ENCODE results near the gene CACNA2D3.

CACNA2D3 gene

GRCh38 chr3:54874816-54875556 lies 752.6 kb downstream of the CACNA2D3 start:
- in situ Hi-C loops (cut with HindIII; ENCODE audit: low pct_unique_long_range_greater_than_20kb, low sequenced_read_pairs): no loop called here
- DNase-seq (ENCODE audit: low read depth in 1 of 2, low spot score in 1 of 2): no peak
- no peak for TF ChIP-seq JUND (IDR thresholded peaks at IDR 0.05; ENCODE audit: low read depth)

- no peak for DNase-seq (ENCODE audit: low read depth in 1 of 2, low spot score in 1 of 2)
- no peak for TF ChIP-seq JUND (IDR thresholded peaks at IDR 0.05; ENCODE audit: low read depth)
- in situ Hi-C loops (cut with HindIII; ENCODE audit: low pct_unique_long_range_greater_than_20kb, low sequenced_read_pairs): no loop called here
These were observed 753.4 kb downstream of the CACNA2D3 start for GRCh38 chr3:54875596-54876268.

- in situ Hi-C loops (cut with HindIII; ENCODE audit: low pct_unique_long_range_greater_than_20kb, low sequenced_read_pairs): no loop called here
- no peak for DNase-seq (ENCODE audit: low read depth in 1 of 2, low spot score in 1 of 2)
- no peak for TF ChIP-seq JUND (IDR thresholded peaks at IDR 0.05; ENCODE audit: low read depth)
These were observed 754.3 kb downstream of the CACNA2D3 start for GRCh38 chr3:54876694-54877093.

GRCh38 chr3:54877730-54878129 lies 755.4 kb downstream of the CACNA2D3 start:
- no peak for TF ChIP-seq JUND (IDR thresholded peaks at IDR 0.05; ENCODE audit: low read depth)
- in situ Hi-C loops (cut with HindIII; ENCODE audit: low pct_unique_long_range_greater_than_20kb, low sequenced_read_pairs): no loop called here
- DNase-seq (ENCODE audit: low read depth in 1 of 2, low spot score in 1 of 2): no peak

GRCh38 chr3:54878145-54878544 lies 755.8 kb downstream of the CACNA2D3 start:
- in situ Hi-C loops (cut with HindIII; ENCODE audit: low pct_unique_long_range_greater_than_20kb, low sequenced_read_pairs): no loop called here

GRCh38 chr3:54882129-54882833 lies 759.9 kb downstream of the CACNA2D3 start:
- no peak for DNase-seq (ENCODE audit: low read depth in 1 of 2, low spot score in 1 of 2)
- no peak for TF ChIP-seq JUND (IDR thresholded peaks at IDR 0.05; ENCODE audit: low read depth)

More at GRCh38 chr3:54878145-54878544, 755.8 kb downstream of the CACNA2D3 start:
- no peak for TF ChIP-seq JUND (IDR thresholded peaks at IDR 0.05; ENCODE audit: low read depth)
- DNase-seq (ENCODE audit: low read depth in 1 of 2, low spot score in 1 of 2): no peak

GRCh38 chr3:54888162-54888561 lies 765.8 kb downstream of the CACNA2D3 start:
- in situ Hi-C loops (cut with HindIII; ENCODE audit: low pct_unique_long_range_greater_than_20kb, low sequenced_read_pairs): no loop called here
- DNase-seq (ENCODE audit: low read depth in 1 of 2, low spot score in 1 of 2): no peak
- no peak for TF ChIP-seq JUND (IDR thresholded peaks at IDR 0.05; ENCODE audit: low read depth)

More at GRCh38 chr3:54882129-54882833, 759.9 kb downstream of the CACNA2D3 start:
- in situ Hi-C loops (cut with HindIII; ENCODE audit: low pct_unique_long_range_greater_than_20kb, low sequenced_read_pairs): no loop called here

GRCh38 chr3:54888873-54889272 lies 766.5 kb downstream of the CACNA2D3 start:
- DNase-seq (ENCODE audit: low read depth in 1 of 2, low spot score in 1 of 2): no peak
- in situ Hi-C loops (cut with HindIII; ENCODE audit: low pct_unique_long_range_greater_than_20kb, low sequenced_read_pairs): no loop called here
- TF ChIP-seq JUND (IDR thresholded peaks at IDR 0.05; ENCODE audit: low read depth): no peak

- no peak for DNase-seq (ENCODE audit: low read depth in 1 of 2, low spot score in 1 of 2)
- no peak for TF ChIP-seq JUND (IDR thresholded peaks at IDR 0.05; ENCODE audit: low read depth)
- in situ Hi-C loops (cut with HindIII; ENCODE audit: low pct_unique_long_range_greater_than_20kb, low sequenced_read_pairs): no loop called here
These were observed 767.4 kb downstream of the CACNA2D3 start for GRCh38 chr3:54889731-54890130.

- DNase-seq (ENCODE audit: low read depth in 1 of 2, low spot score in 1 of 2): peak; percentile 14 to 76
- no peak for TF ChIP-seq JUND (IDR thresholded peaks at IDR 0.05; ENCODE audit: low read depth)
- in situ Hi-C loops (cut with HindIII; ENCODE audit: low pct_unique_long_range_greater_than_20kb, low sequenced_read_pairs): no loop called here
These were observed 769.2 kb downstream of the CACNA2D3 start for GRCh38 chr3:54891540-54891897.

GRCh38 chr3:54892168-54892567 lies 769.8 kb downstream of the CACNA2D3 start:
- DNase-seq (ENCODE audit: low read depth in 1 of 2, low spot score in 1 of 2): no peak
- in situ Hi-C loops (cut with HindIII; ENCODE audit: low pct_unique_long_range_greater_than_20kb, low sequenced_read_pairs): no loop called here
- TF ChIP-seq JUND (IDR thresholded peaks at IDR 0.05; ENCODE audit: low read depth): no peak

- no peak for DNase-seq (ENCODE audit: low read depth in 1 of 2, low spot score in 1 of 2)
- TF ChIP-seq JUND (IDR thresholded peaks at IDR 0.05; ENCODE audit: low read depth): no peak
- in situ Hi-C loops (cut with HindIII; ENCODE audit: low pct_unique_long_range_greater_than_20kb, low sequenced_read_pairs): no loop called here
These were observed 773.3 kb downstream of the CACNA2D3 start for GRCh38 chr3:54895613-54896012.

Measured in T47D (cell line).